A673 (cell line): Measurements from ENCODE around the gene TMEM30A. TPM values are rescaled to one million over a fixed set of nuclear protein-coding genes. Genes with fewer than 3 reads are reported as not detected.
A peak's percentile ranks its signal among the peaks of the same experiment; 100 is the strongest.

Source experiments
- BruUV-seq: library from RNA; stranded (reverse); fragments of 400-500 nt; replicated peaks from 2 replicates; lab custom pipeline; 2021; lab: Mats Ljungman, UMichigan
- CTCF ChIA-PET: fragments of 300-600 bp; sonication (Branson Sonifier 250); formaldehyde crosslinking; loops from one replicate; lab custom pipeline; 2022; ENCODE audit warnings: antibody characterized with exemption; lab: Charles Lee
- POLR2A ChIA-PET: fragments of 300-600 bp; sonication (Branson Sonifier 250); formaldehyde crosslinking; loops from one replicate; lab custom pipeline; 2022; ENCODE audit warnings: antibody characterized with exemption; ENCODE audit not compliant: low non-redundant PET; lab: Charles Lee
- DNase-seq: peaks from one replicate; pipeline ENCODE4 v3.0.0-alpha.2; 2015; ENCODE audit warnings: low spot score
- H3K27ac ChIP-seq: fragments of 200-600 bp; sonication (generic); 2 replicates; pipeline ENCODE4 v1.5.1; 2016; ENCODE audit warnings: mixed run types, low read depth, mild to moderate bottlenecking, mixed read lengths, antibody characterized with exemption, low read length; ENCODE audit not compliant: poor library complexity, severe bottlenecking
- H3K27me3 ChIP-seq: fragments of 200-600 bp; sonication (generic); replicated peaks from 2 replicates; pipeline ENCODE4 v1.6.1; 2017; ENCODE audit warnings: mixed run types, low read depth, mild to moderate bottlenecking, mixed read lengths, antibody characterized with exemption, low read length; ENCODE audit not compliant: insufficient read depth, poor library complexity
- H3K36me3 ChIP-seq: fragments of 200-600 bp; sonication (generic); 2 replicates; pipeline ENCODE4 v1.6.1; 2016; ENCODE audit warnings: mixed run types, mild to moderate bottlenecking, mixed read lengths, antibody characterized with exemption, low read length; ENCODE audit not compliant: insufficient read depth, poor library complexity, severe bottlenecking
- H3K4me1 ChIP-seq: fragments of 200-600 bp; sonication (generic); 2 replicates; pipeline ENCODE4 v1.6.1; 2017; ENCODE audit warnings: mixed run types, mild to moderate bottlenecking, mixed read lengths, antibody characterized with exemption, low read length; ENCODE audit not compliant: insufficient read depth, poor library complexity, severe bottlenecking
- H3K4me3 ChIP-seq: fragments of 200-600 bp; sonication (generic); 2 replicates; pipeline ENCODE4 v1.5.1; 2016; ENCODE audit warnings: low read depth, mixed run types, mild to moderate bottlenecking, mixed read lengths, low read length; ENCODE audit not compliant: poor library complexity, severe bottlenecking
- H3K9me3 ChIP-seq: fragments of 200-600 bp; sonication (generic); 2 replicates; pipeline ENCODE4 v1.6.1; 2016; ENCODE audit warnings: mixed run types, low read depth, mild to moderate bottlenecking, mixed read lengths, antibody characterized with exemption, low read length; ENCODE audit not compliant: poor library complexity, severe bottlenecking
- CTCF ChIP-seq: fragments of 300-800, 200-600 bp; sonication (generic); conservative IDR thresholded peaks from 2 replicates; pipeline ENCODE4 v1.5.1; 2017; ENCODE audit warnings: low read depth, mild to moderate bottlenecking, antibody characterized with exemption, low read length, moderate library complexity, mixed read lengths
- EZH2 ChIP-seq: fragments of 200-600 bp; sonication (generic); IDR thresholded peaks from 2 replicates; pipeline ENCODE4 v1.6.1; 2017; ENCODE audit warnings: borderline replicate concordance, low read depth, mild to moderate bottlenecking, mixed read lengths, antibody characterized with exemption, low read length; ENCODE audit not compliant: poor library complexity, severe bottlenecking
- intact Hi-C: fragments of 100-400 bp; cut with micrococcal nuclease; formaldehyde crosslinking; loops from one replicate; pipeline ENCODE4 v1.10.0; 2022; ENCODE audit not compliant: unreplicated experiment
- total RNA-seq: library from RNA; stranded (reverse); gene quantifications from 2 replicates; pipeline ENCODE4 v1.2.3, GENCODE V29; 2021

TMEM30A gene
- total RNA-seq, 1 experiment from 2014 or later = 63.9 TPM

GRCh38 chr6:75287424-75287823 is 2.8 kb upstream of the TMEM30A start:
- no peak overlapping the region for H3K4me3 ChIP-seq
- H3K4me1 ChIP-seq = peaks cover 8% of the 10 kb centered on the region
- BruUV-seq = no TSS peak
- TF ChIP-seq EZH2 (no peak), CTCF (no peak)
- no peak overlapping the region for H3K27ac ChIP-seq
- H3K36me3 ChIP-seq = no peaks in the 10 kb centered on the region
- ChIA-PET POLR2A (no interaction called here), CTCF (no interaction called here)
- no peaks in the 10 kb centered on the region for H3K9me3 ChIP-seq
- intact Hi-C loops = no loop called here
- no peak for DNase-seq
- H3K27me3 ChIP-seq = no peaks in the 10 kb centered on the region

- intact Hi-C loops = no loop called here
- Histone ChIP-seq H3K27me3 (no peaks in the 10 kb centered on the region), H3K4me3 (no peak overlapping the region), H3K4me1 (peaks cover 13% of the 10 kb centered on the region), H3K27ac (no peak overlapping the region), H3K9me3 (no peaks in the 10 kb centered on the region), H3K36me3 (no peaks in the 10 kb centered on the region)
- POLR2A ChIA-PET = no interaction called here
- TF ChIP-seq EZH2 (no peak), CTCF (no peak)
- no peak for DNase-seq
- no TSS peak for BruUV-seq
- CTCF ChIA-PET = no interaction called here
Observed at GRCh38 chr6:75286955-75287354, 2.4 kb upstream of the TMEM30A start.

GRCh38 chr6:75285283-75285639 is 669 bp upstream of the TMEM30A start:
- Histone ChIP-seq H3K27ac (peak overlapping the region; percentile 85), H3K36me3 (no peaks in the 10 kb centered on the region), H3K4me1 (peaks cover 25% of the 10 kb centered on the region), H3K9me3 (no peaks in the 10 kb centered on the region), H3K4me3 (peak overlapping the region; percentile 97), H3K27me3 (no peaks in the 10 kb centered on the region)
- no peak for TF ChIP-seq CTCF
- no peak for TF ChIP-seq EZH2
- BruUV-seq = TSS peak; percentile 72
- POLR2A ChIA-PET = interaction anchor here (0.5 kb wide), 1 partner anchor 10 kb away, joined by 7 read pairs; no protein-coding TSS in a partner anchor
- intact Hi-C loops = no loop called here
- peak; percentile 23 for DNase-seq
- CTCF ChIA-PET = no interaction called here
